Spleen (tissue), 11 donors: ENCODE results near the gene USP24. TPM values are rescaled to one million over a fixed set of nuclear protein-coding genes. Genes with fewer than 3 reads are reported as not detected.
A peak's percentile ranks its signal among the peaks of the same experiment; 100 is the strongest.

Experiments used
- DNase-seq: peaks from one replicate; pipeline ENCODE4 v3.0.0-alpha.2; 2020
- H3K27ac ChIP-seq, 8 donors: fragments of 200-600 bp; sonication (generic) in 7 of 8; 1 replicate in 4 of 8; 2 replicates in 4 of 8; pipeline versions ENCODE4 v1.5.0 to v1.8.0; 2016 to 2021; ENCODE audit warnings: inconsistent platforms in 4 of 8, mild to moderate bottlenecking in 4 of 8, moderate library complexity in 1 of 8
- H3K27me3 ChIP-seq, 7 donors: fragments of 200-600 bp; sonication (generic) in 6 of 7; replicated peaks in 1 of 7; 1 replicate in 4 of 7; 2 replicates in 3 of 7; pipeline versions ENCODE4 v1.5.0 to v1.8.0; 2016 to 2021; ENCODE audit warnings: inconsistent platforms in 3 of 7, mild to moderate bottlenecking in 1 of 7
- H3K36me3 ChIP-seq, 6 donors: fragments of 200-600 bp; sonication (generic) in 5 of 6; 1 replicate in 4 of 6; 2 replicates in 2 of 6; pipeline versions ENCODE4 v1.5.0 to v1.8.0; 2016 to 2021; ENCODE audit warnings: inconsistent platforms in 2 of 6
- H3K4me1 ChIP-seq, 6 donors: fragments of 200-600 bp; sonication (generic) in 5 of 6; 1 replicate in 3 of 6; 2 replicates in 3 of 6; pipeline versions ENCODE4 v1.5.0 to v1.8.0; 2016 to 2021; ENCODE audit warnings: inconsistent platforms in 3 of 6
- H3K4me3 ChIP-seq, 8 donors: fragments of 200-600 bp; sonication (generic) in 7 of 8; 1 replicate in 4 of 8; 2 replicates in 4 of 8; pipeline versions ENCODE4 v1.5.0 to v1.8.0; 2016 to 2021; ENCODE audit warnings: inconsistent platforms in 4 of 8, mild to moderate bottlenecking in 4 of 8, moderate library complexity in 2 of 8
- H3K9me3 ChIP-seq, 8 donors: fragments of 200-600 bp; sonication (generic) in 7 of 8; 1 replicate in 4 of 8; 2 replicates in 4 of 8; pipeline versions ENCODE4 v1.5.0 to v1.8.0; 2016 to 2021; ENCODE audit warnings: inconsistent platforms in 4 of 8
- POLR2A ChIP-seq, 3 donors: fragments of 450-650 bp; IDR thresholded peaks; one replicate each; pipeline ENCODE4 v1.5.1; 2017; ENCODE audit warnings: antibody characterized with exemption in 3 of 3, mild to moderate bottlenecking in 1 of 3
- POLR2AphosphoS5 ChIP-seq, 3 donors: sonication (generic); formaldehyde crosslinking; IDR thresholded peaks; one replicate each; pipeline ENCODE4 v1.5.1; 2017; ENCODE audit warnings: antibody characterized with exemption in 3 of 3
- WGBS, 5 donors: extraction: QIAGEN DNeasy Blood & Tissue Kit in 3 of 5; methylation state at CpG; one replicate each; pipeline versions ENCODE4 v1.1.5 to v1.1.7; 2013 to 2018; 5-methylcytosine and 5-hydroxymethylcytosine counted together
- intact Hi-C: fragments of 100-400 bp; cut with DNase I; formaldehyde crosslinking; loops from one replicate; pipeline ENCODE4 v1.15.0; 2023; ENCODE audit warnings: low total_unique reads
- polyA plus RNA-seq, 3 donors: library from polyadenylated mRNA; stranded (reverse); fragments of 200-250 nt; gene quantifications; one replicate each; pipeline ENCODE4 v1.2.1, GENCODE V29; 2013
- total RNA-seq, 7 donors: library from RNA; depleted of rRNA in 3 of 7; stranded (reverse); fragments of >200 nt in 3 of 7; fragmentation: NEBNext Ultra II Directional in 4 of 7; extraction: Animal tissue kit (Norgen Biotek cat#: 25700) in 4 of 7; gene quantifications; one replicate each; pipeline versions ENCODE4 v1.1.0 to v1.2.1, GENCODE V29; 2016 to 2021
- TF ChIP-seq, protein P1 (sequence below), 11 experiments: fragments of 200-600 bp in 7 of 11; fragments of 450-650 bp in 4 of 11; sonication (generic) in 4 of 11; IDR thresholded peaks in 8 of 11; conservative IDR thresholded peaks in 3 of 11; 1 replicate in 7 of 11; 2 replicates in 4 of 11; pipeline versions ENCODE4 v1.4.0 to v1.8.0; 2016 to 2021; ENCODE audit warnings: antibody characterized with exemption in 11 of 11, inconsistent platforms in 4 of 11, mild to moderate bottlenecking in 1 of 11
- donor health status: healthy with polysubstance abuse.
- donor health status: DM: no; HTN: no; CAD: no; lungs with moderate emphysema.
- donor health status: DM: no; HTN: no; CAD: no.
- donor health status: Bipolar disorder and iron deficiency.
- donor health status: healthy.
- donor health status: DM: no; HTN: no; CAD: no.
- donor health status: DM: yes; HTN: yes; CAD: no.

The USP24 gene
- total and polyA plus RNA-seq, 10 donors = 11.6 to 94.5 (median 70.1) TPM

DNA sequence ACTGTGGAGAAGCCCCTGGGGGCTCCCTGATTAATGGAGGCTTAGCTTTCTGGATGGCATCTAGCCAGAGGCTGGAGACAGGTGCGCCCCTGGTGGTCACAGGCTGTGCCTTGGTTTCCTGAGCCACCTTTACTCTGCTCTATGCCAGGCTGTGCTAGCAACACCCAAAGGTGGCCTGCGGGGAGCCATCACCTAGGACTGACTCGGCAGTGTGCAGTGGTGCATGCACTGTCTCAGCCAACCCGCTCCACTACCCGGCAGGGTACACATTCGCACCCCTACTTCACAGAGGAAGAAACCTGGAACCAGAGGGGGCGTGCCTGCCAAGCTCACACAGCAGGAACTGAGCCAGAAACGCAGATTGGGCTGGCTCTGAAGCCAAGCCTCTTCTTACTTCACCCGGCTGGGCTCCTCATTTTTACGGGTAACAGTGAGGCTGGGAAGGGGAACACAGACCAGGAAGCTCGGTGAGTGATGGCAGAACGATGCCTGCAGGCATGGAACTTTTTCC, 151.0 kb downstream of the USP24 start:
- Histone ChIP-seq H3K9me3 (no peaks in the 10 kb centered on the region), H3K27me3 (no peaks in the 10 kb centered on the region), H3K36me3 (peaks cover 0 to 90% (median 29%) of the 10 kb centered on the region in 6 donors), H3K4me1 (no peaks in the 10 kb centered on the region), H3K27ac (no peak overlapping the region), H3K4me3 (no peak overlapping the region)
- TF ChIP-seq POLR2AphosphoS5 (IDR thresholded peaks at IDR 0.05) (peak in 1 of 3 donors; percentile 12), POLR2A (IDR thresholded peaks at IDR 0.05) (no peak)
- TF ChIP-seq, protein P1, sequence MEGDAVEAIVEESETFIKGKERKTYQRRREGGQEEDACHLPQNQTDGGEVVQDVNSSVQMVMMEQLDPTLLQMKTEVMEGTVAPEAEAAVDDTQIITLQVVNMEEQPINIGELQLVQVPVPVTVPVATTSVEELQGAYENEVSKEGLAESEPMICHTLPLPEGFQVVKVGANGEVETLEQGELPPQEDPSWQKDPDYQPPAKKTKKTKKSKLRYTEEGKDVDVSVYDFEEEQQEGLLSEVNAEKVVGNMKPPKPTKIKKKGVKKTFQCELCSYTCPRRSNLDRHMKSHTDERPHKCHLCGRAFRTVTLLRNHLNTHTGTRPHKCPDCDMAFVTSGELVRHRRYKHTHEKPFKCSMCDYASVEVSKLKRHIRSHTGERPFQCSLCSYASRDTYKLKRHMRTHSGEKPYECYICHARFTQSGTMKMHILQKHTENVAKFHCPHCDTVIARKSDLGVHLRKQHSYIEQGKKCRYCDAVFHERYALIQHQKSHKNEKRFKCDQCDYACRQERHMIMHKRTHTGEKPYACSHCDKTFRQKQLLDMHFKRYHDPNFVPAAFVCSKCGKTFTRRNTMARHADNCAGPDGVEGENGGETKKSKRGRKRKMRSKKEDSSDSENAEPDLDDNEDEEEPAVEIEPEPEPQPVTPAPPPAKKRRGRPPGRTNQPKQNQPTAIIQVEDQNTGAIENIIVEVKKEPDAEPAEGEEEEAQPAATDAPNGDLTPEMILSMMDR (IDR thresholded peaks at IDR 0.05 in 8 of 11, conservative IDR thresholded peaks at IDR 0.05 in 3 of 11) = no peak
- 66 to 74% (median 68%) methylated on average over 12 of the region's 12 CpGs for WGBS, 5 donors
- peak; percentile 58 for DNase-seq
- intact Hi-C loops = no loop called here

DNA sequence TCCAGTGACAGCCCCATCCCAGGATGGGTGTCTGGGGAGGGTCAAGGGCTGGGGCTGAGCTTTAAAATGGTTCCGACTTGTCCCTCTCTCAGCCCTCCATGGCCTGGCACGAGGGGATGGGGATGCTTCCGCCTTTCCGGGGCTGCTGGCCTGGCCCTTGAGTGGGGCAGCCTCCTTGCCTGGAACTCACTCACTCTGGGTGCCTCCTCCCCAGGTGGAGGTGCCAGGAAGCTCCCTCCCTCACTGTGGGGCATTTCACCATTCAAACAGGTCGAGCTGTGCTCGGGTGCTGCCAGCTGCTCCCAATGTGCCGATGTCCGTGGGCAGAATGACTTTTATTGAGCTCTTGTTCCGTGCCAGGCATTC, 151.6 kb downstream of the USP24 start:
- DNase-seq = no peak

DNA sequence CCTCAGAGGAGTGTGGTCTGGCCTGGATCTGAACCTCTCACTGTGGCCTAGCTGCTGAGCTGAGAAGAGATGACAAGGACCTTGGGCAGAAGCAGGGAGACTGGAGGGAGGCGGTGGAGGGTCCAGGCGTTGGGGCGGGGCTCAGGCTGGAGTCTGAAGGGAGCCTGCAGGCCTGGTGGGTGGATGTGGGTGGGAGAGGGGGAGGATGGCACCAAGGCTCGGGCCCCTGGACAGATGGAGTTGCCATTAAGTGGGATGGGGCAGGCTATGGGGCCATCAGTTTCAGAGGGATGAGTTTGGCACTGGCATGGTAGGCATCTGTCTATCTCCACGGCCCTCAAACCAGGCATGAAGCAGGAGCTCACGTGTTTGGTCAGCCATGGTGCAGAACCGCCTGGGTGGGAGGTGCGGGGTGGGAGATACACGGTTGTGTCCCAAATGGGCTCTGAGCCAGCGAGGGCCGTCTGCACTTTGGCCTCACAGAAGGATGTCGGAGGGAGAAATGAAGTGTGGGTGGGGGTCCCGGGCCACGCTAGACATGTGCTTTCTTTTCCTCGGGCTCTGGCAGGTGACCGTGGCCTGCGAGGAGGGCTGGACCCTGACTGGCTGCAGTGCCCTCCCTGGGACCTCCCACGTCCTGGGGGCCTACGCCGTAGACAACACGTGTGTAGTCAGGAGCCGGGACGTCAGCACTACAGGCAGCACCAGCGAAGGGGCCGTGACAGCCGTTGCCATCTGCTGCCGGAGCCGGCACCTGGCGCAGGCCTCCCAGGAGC, 152.2 kb downstream of the USP24 start:
- TF ChIP-seq POLR2A (IDR thresholded peaks at IDR 0.05) = no peak
- TF ChIP-seq, protein P1 (IDR thresholded peaks at IDR 0.05 in 8 of 11, conservative IDR thresholded peaks at IDR 0.05 in 3 of 11) = no peak
- H3K4me1 ChIP-seq = no peaks in the 10 kb centered on the region
- H3K27ac ChIP-seq = no peak overlapping the region
- no peak for DNase-seq
- no peaks in the 10 kb centered on the region for H3K27me3 ChIP-seq
- H3K9me3 ChIP-seq = no peaks in the 10 kb centered on the region
- 90 to 94% (median 92%) methylated on average over 23 to 29 of the region's 29 CpGs for WGBS, 5 donors
- intact Hi-C loops = no loop called here
- H3K36me3 ChIP-seq = peaks cover 0 to 90% (median 18%) of the 10 kb centered on the region in 6 donors
- H3K4me3 ChIP-seq = no peak overlapping the region

More for the DNA sequence above, 151.6 kb downstream of the USP24 start:
- Histone ChIP-seq H3K9me3 (no peaks in the 10 kb centered on the region), H3K27ac (no peak overlapping the region), H3K27me3 (no peaks in the 10 kb centered on the region), H3K36me3 (peaks cover 0 to 90% (median 24%) of the 10 kb centered on the region in 6 donors), H3K4me3 (no peak overlapping the region), H3K4me1 (no peaks in the 10 kb centered on the region)
- intact Hi-C loops = no loop called here
- no peak for TF ChIP-seq POLR2A (IDR thresholded peaks at IDR 0.05)
- no peak for TF ChIP-seq POLR2AphosphoS5 (IDR thresholded peaks at IDR 0.05)
- TF ChIP-seq, protein P1 (IDR thresholded peaks at IDR 0.05 in 8 of 11, conservative IDR thresholded peaks at IDR 0.05 in 3 of 11) = no peak
- 88 to 95% (median 93%) methylated on average over 9 of the region's 9 CpGs for WGBS, 5 donors

DNA sequence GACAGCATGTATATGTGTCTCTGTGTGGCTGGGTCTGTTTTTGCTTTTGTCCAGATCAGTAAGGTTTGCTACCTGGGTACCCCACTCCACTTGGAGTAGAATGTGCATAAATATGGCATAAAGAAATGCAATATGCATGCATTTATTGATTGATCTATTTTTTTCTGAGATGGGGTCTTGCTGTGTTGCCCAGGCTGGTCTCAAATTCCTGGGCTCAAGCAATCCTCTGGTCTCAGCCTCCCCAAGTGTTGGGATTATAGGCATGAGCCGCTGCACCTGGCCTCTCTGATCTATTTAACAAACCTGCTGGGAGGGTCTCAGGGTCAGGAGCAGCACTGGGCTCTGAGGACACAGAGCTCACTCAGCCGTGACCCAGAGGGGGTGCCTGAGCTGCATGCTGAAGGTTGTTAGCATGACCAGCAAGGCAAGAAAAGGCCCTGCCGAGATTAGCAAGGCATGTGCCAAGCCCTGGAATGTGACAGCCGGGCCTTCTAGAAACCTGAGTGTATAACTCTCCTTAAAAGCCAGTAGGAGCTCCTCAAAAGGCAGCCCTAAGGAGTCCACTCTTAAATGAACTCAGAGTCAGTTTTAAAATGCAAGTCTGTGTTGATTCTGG, 153.3 kb downstream of the USP24 start:
- Histone ChIP-seq H3K4me3 (no peak overlapping the region), H3K27ac (no peak overlapping the region), H3K36me3 (peaks cover 0 to 88% (median 9%) of the 10 kb centered on the region in 6 donors), H3K9me3 (no peaks in the 10 kb centered on the region), H3K4me1 (no peaks in the 10 kb centered on the region), H3K27me3 (no peaks in the 10 kb centered on the region)
- WGBS, 5 donors = 65 to 93% (median 86%) methylated on average over 2 to 4 of the region's 4 CpGs
- DNase-seq = no peak
- no peak for TF ChIP-seq POLR2AphosphoS5 (IDR thresholded peaks at IDR 0.05)
- TF ChIP-seq, protein P1 (IDR thresholded peaks at IDR 0.05 in 8 of 11, conservative IDR thresholded peaks at IDR 0.05 in 3 of 11) = no peak
- no peak for TF ChIP-seq POLR2A (IDR thresholded peaks at IDR 0.05)
- intact Hi-C loops = no loop called here
